A673 (cell line): Measurements from ENCODE around the gene PADI1. TPM values are rescaled to one million over a fixed set of nuclear protein-coding genes. Genes with fewer than 3 reads are reported as not detected.

Source experiments
- BruUV-seq: library from RNA; stranded (reverse); fragments of 400-500 nt; replicated peaks from 2 replicates; lab custom pipeline; 2021; lab: Mats Ljungman, UMichigan
- CTCF ChIA-PET: fragments of 300-600 bp; sonication (Branson Sonifier 250); formaldehyde crosslinking; loops from one replicate; lab custom pipeline; 2022; ENCODE audit warnings: antibody characterized with exemption; lab: Charles Lee
- POLR2A ChIA-PET: fragments of 300-600 bp; sonication (Branson Sonifier 250); formaldehyde crosslinking; loops from one replicate; lab custom pipeline; 2022; ENCODE audit warnings: antibody characterized with exemption; ENCODE audit not compliant: low non-redundant PET; lab: Charles Lee
- DNase-seq: peaks from one replicate; pipeline ENCODE4 v3.0.0-alpha.2; 2015; ENCODE audit warnings: low spot score
- H3K27ac ChIP-seq: fragments of 200-600 bp; sonication (generic); 2 replicates; pipeline ENCODE4 v1.5.1; 2016; ENCODE audit warnings: mixed run types, low read depth, mild to moderate bottlenecking, mixed read lengths, antibody characterized with exemption, low read length; ENCODE audit not compliant: poor library complexity, severe bottlenecking
- H3K27me3 ChIP-seq: fragments of 200-600 bp; sonication (generic); replicated peaks from 2 replicates; pipeline ENCODE4 v1.6.1; 2017; ENCODE audit warnings: mixed run types, low read depth, mild to moderate bottlenecking, mixed read lengths, antibody characterized with exemption, low read length; ENCODE audit not compliant: insufficient read depth, poor library complexity
- H3K36me3 ChIP-seq: fragments of 200-600 bp; sonication (generic); 2 replicates; pipeline ENCODE4 v1.6.1; 2016; ENCODE audit warnings: mixed run types, mild to moderate bottlenecking, mixed read lengths, antibody characterized with exemption, low read length; ENCODE audit not compliant: insufficient read depth, poor library complexity, severe bottlenecking
- H3K4me1 ChIP-seq: fragments of 200-600 bp; sonication (generic); 2 replicates; pipeline ENCODE4 v1.6.1; 2017; ENCODE audit warnings: mixed run types, mild to moderate bottlenecking, mixed read lengths, antibody characterized with exemption, low read length; ENCODE audit not compliant: insufficient read depth, poor library complexity, severe bottlenecking
- H3K4me3 ChIP-seq: fragments of 200-600 bp; sonication (generic); 2 replicates; pipeline ENCODE4 v1.5.1; 2016; ENCODE audit warnings: low read depth, mixed run types, mild to moderate bottlenecking, mixed read lengths, low read length; ENCODE audit not compliant: poor library complexity, severe bottlenecking
- H3K9me3 ChIP-seq: fragments of 200-600 bp; sonication (generic); 2 replicates; pipeline ENCODE4 v1.6.1; 2016; ENCODE audit warnings: mixed run types, low read depth, mild to moderate bottlenecking, mixed read lengths, antibody characterized with exemption, low read length; ENCODE audit not compliant: poor library complexity, severe bottlenecking
- CTCF ChIP-seq: fragments of 300-800, 200-600 bp; sonication (generic); conservative IDR thresholded peaks from 2 replicates; pipeline ENCODE4 v1.5.1; 2017; ENCODE audit warnings: low read depth, mild to moderate bottlenecking, antibody characterized with exemption, low read length, moderate library complexity, mixed read lengths
- EZH2 ChIP-seq: fragments of 200-600 bp; sonication (generic); IDR thresholded peaks from 2 replicates; pipeline ENCODE4 v1.6.1; 2017; ENCODE audit warnings: borderline replicate concordance, low read depth, mild to moderate bottlenecking, mixed read lengths, antibody characterized with exemption, low read length; ENCODE audit not compliant: poor library complexity, severe bottlenecking
- intact Hi-C: fragments of 100-400 bp; cut with micrococcal nuclease; formaldehyde crosslinking; loops from one replicate; pipeline ENCODE4 v1.10.0; 2022; ENCODE audit not compliant: unreplicated experiment
- total RNA-seq: library from RNA; stranded (reverse); gene quantifications from 2 replicates; pipeline ENCODE4 v1.2.3, GENCODE V29; 2021

The PADI1 gene
- total RNA-seq, 1 experiment from 2014 or later = 0.56 TPM

- DNase-seq = no peak
- POLR2A ChIA-PET = no interaction called here
- H3K27me3 ChIP-seq = no peaks in the 10 kb centered on the region
- no peaks in the 10 kb centered on the region for H3K36me3 ChIP-seq
- intact Hi-C loops = no loop called here
- CTCF ChIA-PET = no interaction called here
- H3K4me3 ChIP-seq = no peak overlapping the region
- no peak overlapping the region for H3K27ac ChIP-seq
- no peak for TF ChIP-seq EZH2
- no peak for TF ChIP-seq CTCF
- H3K4me1 ChIP-seq = peaks cover 26% of the 10 kb centered on the region
- H3K9me3 ChIP-seq = peaks cover 10% of the 10 kb centered on the region
- BruUV-seq = no TSS peak
Measured at GRCh38 chr1:17189632-17189990, 15.3 kb upstream of the PADI1 start.

GRCh38 chr1:17190010-17190995 is 14.6 kb upstream of the PADI1 start:
- Histone ChIP-seq H3K4me1 (peaks cover 26% of the 10 kb centered on the region), H3K27me3 (no peaks in the 10 kb centered on the region), H3K27ac (no peak overlapping the region), H3K9me3 (peaks cover 10% of the 10 kb centered on the region), H3K4me3 (no peak overlapping the region), H3K36me3 (no peaks in the 10 kb centered on the region)
- POLR2A ChIA-PET = no interaction called here
- TF ChIP-seq CTCF = no peak
- no peak for TF ChIP-seq EZH2
- BruUV-seq = no TSS peak
- CTCF ChIA-PET = no interaction called here
- DNase-seq = no peak
- intact Hi-C loops = loop anchor here (5.0 kb wide), 1 partner anchor 63 kb away; no protein-coding TSS in a partner anchor

GRCh38 chr1:17191990-17192242 is 13.0 kb upstream of the PADI1 start:
- no peak for DNase-seq
- Histone ChIP-seq H3K36me3 (no peaks in the 10 kb centered on the region), H3K27ac (peak overlapping the region; percentile 83), H3K9me3 (peaks cover 10% of the 10 kb centered on the region), H3K4me1 (peaks cover 26% of the 10 kb centered on the region), H3K27me3 (no peaks in the 10 kb centered on the region), H3K4me3 (no peak overlapping the region)
- intact Hi-C loops = loop anchor here (5.0 kb wide), 1 partner anchor 65 kb away; no protein-coding TSS in a partner anchor
- ChIA-PET POLR2A (no interaction called here), CTCF (no interaction called here)
- no peak for TF ChIP-seq EZH2
- TF ChIP-seq CTCF = no peak
- BruUV-seq = TSS peak; percentile 81
